ENCODE measurements around the gene PRRX2.

GRCh38 chr9:129650680-129651235, 14.7 kb upstream of the PRRX2 start:
- TF ChIP-seq ZFP30 (CRISPR knock-in tag; IDR thresholded peaks at IDR 0.05) (no peak), CSRNP3 (CRISPR knock-in tag; IDR thresholded peaks at IDR 0.05) (no peak), ZFP3 (CRISPR knock-in tag; IDR thresholded peaks at IDR 0.05) (no peak), BACH2 (CRISPR knock-in tag; IDR thresholded peaks at IDR 0.05; ENCODE audit: borderline replicate concordance) (no peak)
- TF ChIP-seq, protein P1, sequence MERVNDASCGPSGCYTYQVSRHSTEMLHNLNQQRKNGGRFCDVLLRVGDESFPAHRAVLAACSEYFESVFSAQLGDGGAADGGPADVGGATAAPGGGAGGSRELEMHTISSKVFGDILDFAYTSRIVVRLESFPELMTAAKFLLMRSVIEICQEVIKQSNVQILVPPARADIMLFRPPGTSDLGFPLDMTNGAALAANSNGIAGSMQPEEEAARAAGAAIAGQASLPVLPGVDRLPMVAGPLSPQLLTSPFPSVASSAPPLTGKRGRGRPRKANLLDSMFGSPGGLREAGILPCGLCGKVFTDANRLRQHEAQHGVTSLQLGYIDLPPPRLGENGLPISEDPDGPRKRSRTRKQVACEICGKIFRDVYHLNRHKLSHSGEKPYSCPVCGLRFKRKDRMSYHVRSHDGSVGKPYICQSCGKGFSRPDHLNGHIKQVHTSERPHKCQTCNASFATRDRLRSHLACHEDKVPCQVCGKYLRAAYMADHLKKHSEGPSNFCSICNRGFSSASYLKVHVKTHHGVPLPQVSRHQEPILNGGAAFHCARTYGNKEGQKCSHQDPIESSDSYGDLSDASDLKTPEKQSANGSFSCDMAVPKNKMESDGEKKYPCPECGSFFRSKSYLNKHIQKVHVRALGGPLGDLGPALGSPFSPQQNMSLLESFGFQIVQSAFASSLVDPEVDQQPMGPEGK (CRISPR knock-in tag; IDR thresholded peaks at IDR 0.05; ENCODE audit: borderline replicate concordance) = no peak
